HS-27A (cell line): Measurements from ENCODE around the gene LPO.

ENCODE experiments used
- DNase-seq: peaks from one replicate; pipeline ENCODE4 v3.0.0-alpha.2; 2012; ENCODE audit warnings: low read depth, missing footprints

Gene LPO

GRCh38 chr17:58262149-58262548 lies 23.8 kb downstream of the LPO start:
- DNase-seq = no peak

GRCh38 chr17:58263773-58264172 lies 25.4 kb downstream of the LPO start:
- DNase-seq = no peak

DNA sequence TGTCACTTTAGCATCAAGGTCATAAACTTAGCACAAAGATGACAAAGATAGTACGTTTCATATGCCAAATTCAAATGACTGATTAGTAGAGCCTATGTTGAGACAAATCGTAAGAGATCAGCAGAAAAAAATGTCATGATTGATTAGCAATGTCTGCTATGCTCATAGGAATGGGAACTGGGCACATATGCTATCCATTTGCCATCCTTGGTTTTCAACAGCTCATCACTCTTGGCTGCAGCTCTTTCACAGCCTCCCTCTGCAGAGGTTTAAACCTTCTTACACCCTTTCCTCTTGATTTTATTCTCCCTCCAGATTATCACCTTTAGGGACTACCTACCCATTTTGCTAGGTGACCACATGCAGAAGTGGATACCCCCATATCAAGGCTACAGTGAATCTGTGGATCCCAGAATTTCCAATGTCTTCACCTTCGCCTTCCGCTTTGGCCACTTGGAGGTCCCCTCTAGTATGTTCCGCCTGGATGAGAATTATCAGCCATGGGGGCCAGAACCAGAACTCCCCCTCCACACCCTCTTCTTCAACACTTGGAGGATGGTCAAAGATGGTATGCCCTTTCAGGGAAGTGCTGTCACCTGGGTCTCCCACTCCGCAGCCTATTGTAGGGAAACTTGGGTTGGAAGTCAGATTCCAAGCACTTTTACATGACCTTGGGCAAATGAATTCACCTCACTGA lies 26.2 kb downstream of the LPO start:
- no peak for DNase-seq

DNA sequence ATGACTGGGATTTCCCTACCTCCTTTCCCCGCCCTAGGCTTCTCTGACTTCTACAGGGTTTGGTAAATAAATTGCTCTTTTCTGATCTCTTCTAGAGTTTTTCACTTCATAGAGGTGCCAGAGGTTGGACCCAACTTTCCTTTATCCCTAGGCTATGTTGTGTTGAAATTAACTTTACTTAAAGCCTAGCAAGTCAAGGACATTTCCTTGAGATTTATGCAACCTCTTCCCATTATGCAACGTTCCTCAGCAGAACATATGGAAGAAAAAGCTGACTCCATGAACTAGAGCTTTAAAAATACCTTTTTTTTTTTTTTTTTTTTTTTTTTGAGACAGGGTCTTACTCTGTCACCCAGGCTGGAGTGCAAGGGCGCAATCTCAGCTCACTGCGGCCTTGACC lies 26.9 kb downstream of the LPO start:
- DNase-seq = no peak

DNA sequence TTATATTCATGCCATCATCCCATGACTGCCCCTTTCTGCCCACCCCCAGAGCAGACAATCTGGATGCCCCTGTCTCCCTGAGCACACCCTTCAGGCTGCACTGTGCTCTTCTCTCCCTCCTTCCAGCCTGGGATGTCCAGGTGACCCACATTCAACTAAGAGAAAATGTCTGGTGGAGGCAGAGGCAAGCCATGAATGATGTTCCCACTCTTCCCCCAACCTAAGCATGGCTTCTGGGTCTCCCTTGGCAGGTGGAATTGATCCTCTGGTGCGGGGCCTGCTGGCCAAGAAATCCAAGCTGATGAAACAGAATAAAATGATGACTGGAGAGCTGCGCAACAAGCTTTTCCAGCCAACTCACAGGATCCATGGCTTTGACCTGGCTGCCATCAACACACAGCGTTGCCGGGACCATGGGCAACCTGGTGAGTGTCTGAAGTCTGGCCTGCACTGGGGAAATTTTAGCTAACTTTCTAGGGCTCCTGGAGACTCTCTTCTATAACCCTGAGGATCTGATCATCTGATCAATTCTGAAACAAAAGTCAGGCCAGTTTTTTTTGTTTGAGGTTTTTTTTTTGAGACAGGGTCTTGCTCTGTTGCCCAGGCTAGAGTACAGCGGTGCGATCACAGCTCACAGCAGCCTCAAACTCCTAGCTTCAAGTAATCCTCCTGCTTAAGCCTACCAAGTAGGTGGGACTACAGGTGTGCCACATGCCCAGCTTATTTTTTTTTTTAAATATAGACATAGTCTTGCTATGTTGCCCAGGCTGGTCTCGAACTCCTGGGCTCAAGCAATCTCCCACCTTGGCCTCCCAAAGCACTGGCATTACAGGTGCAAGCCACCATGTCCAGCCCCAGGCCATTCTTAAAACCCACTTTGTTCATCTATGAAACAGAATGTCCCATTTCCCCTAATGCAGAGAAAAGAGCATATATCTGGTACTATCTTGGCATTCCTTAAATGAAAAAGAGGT lies 27.8 kb downstream of the LPO start:
- DNase-seq = no peak

DNA sequence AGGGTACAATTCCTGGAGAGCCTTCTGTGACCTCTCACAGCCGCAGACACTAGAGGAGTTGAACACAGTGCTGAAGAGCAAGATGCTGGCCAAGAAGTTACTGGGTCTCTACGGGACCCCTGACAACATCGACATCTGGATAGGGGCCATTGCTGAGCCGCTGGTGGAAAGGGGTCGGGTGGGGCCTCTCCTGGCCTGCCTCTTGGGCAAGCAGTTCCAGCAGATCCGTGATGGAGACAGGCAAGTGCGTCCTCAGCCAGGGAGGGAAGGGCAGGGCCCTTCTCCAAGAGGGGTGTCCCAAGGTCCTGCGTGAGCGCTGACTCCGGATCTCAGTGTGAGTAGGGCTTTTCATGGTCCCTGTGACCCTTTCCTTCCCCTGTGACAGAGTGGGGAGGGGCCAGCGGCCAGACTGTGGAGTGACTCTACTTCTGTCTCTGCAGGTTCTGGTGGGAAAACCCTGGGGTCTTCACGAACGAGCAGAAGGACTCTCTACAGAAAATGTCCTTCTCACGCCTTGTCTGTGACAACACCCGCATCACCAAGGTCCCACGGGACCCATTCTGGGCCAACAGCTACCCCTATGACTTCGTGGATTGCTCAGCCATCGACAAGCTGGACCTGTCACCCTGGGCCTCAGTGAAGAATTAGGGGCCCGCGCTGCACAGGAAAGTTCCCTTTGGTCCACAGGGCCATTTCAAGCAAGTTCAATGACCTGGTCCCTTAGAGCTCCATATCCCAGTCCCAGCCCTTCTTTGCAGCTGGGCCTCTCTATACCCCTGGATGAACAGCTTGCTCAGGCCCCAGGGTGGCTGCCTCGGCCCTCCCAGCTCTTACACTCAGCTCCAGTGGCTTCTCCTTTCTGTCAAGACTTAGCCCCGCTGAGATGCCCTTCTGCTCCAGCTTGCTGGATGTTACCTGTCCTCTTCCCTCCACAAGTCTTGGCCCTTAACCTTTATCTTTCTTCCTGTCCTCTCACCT lies 29.3 kb downstream of the LPO start:
- DNase-seq = no peak

GRCh38 chr17:58268326-58268725 lies 29.9 kb downstream of the LPO start:
- DNase-seq = no peak

- DNase-seq = no peak
These were observed 30.6 kb downstream of the LPO start for GRCh38 chr17:58268774-58269556.

- DNase-seq = no peak
These were observed 31.3 kb downstream of the LPO start for GRCh38 chr17:58269557-58270291.

DNA sequence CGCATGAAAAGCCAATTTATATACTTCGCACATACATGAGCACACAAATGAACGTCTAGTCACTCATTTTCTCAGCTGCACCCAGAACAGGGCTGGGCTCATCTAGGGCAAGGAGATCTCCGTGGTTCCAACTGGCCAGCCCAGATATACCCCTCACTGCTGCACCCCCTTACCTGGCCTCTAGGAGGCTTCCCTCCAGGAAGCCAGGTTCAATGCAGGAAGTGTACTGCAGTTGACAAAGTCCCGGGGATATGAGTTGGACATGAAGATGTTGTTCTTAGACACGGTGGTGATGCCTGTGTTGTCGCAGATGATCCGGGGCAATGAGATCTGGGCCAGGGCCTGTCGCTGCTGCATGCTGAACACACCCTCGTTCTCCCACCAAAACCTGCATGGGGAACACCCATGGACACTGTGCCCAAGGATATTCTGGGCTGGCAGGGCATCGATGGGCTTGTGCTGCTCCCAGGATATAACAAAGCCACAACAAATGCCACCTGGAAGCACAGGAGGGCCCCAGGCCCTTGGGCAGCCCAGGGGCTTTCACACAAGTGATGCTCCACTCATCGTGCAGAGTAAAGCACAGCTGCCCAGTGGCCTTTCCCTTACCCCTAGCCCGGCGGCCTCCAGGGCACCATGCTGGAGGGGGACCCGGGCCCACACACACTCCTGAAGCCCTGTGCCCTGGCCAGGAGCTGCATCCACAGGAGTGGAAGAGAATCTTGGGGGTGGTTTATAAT lies 32.3 kb downstream of the LPO start:
- no peak for DNase-seq

- no peak for DNase-seq
These were observed 33.0 kb downstream of the LPO start for GRCh38 chr17:58271216-58271931.

GRCh38 chr17:58272367-58273280 lies 34.2 kb downstream of the LPO start:
- no peak for DNase-seq

DNA sequence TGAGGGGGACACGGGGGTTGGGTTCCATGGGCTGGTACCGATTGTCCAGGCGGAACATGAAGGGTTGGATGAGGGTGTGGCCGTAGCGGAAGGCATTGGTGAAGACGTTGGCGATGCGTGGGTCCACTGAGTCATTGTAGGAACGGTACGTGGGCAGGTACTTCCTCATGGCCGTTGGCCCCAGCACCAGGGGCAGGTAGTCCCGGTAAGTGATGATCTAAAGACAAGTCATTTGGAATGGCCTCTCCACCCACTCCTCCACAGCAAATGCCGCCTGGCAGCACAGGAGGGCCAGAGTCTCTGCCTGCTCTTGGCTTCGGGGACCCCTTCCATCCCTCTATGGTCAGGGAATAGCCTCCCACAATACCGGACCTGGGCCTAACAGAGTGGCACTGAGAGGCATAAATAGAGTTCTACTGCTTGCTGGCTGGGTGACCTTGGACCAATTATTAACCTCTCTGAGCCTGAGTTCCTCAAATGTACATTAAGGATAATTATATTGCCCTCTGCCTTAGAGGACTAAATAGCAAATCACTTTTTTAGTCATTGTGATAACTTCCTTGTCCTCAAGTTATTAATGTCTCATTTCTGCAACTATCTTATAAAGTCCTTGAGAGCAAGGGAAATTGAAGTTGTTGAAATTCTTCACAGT lies 35.2 kb downstream of the LPO start:
- no peak for DNase-seq

GRCh38 chr17:58275417-58275816 lies 37.0 kb downstream of the LPO start:
- DNase-seq = no peak

DNA sequence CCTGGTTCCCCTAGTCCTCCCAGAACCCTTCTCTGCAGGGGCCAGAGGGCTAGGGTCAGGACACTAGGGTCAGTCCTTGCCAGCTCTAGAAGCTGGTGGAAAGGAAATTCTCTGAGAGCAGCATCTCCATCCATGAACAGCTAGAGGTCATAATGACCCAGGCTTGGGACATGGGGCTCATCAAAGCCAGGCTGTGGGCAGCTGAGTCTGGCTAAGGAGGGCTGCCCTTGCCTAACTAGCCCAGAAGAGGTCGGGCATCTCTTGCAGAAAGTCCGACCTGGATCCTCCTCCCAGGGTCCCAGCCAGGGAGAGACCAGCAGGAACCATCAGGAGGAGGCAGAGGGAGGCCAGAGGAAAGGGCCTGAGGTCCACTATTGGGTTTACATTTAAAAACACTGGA lies 38.0 kb downstream of the LPO start:
- DNase-seq = no peak

- no peak for DNase-seq
These were observed 38.9 kb downstream of the LPO start for GRCh38 chr17:58277107-58277801.
